Lower lobe of right lung (tissue), 2 donors: ENCODE results near the gene DNAJC21. TPM values are rescaled to one million over a fixed set of nuclear protein-coding genes. Genes with fewer than 3 reads are reported as not detected.

Experiments
- ATAC-seq, 2 donors: fragments of 200-7000 bp; cut with Tn5 transposase; one replicate each; pipeline ENCODE4 v1.9.1; 2020 to 2022; ENCODE audit warnings: mild to moderate bottlenecking in 2 of 2, moderate library complexity in 2 of 2
- DNase-seq: peaks from one replicate; pipeline ENCODE4 v3.0.0-alpha.2; 2020
- H3K27ac ChIP-seq: fragments of 200-600 bp; one replicate; pipeline ENCODE4 v1.8.0; 2022
- H3K27me3 ChIP-seq: fragments of 200-600 bp; one replicate; pipeline ENCODE4 v1.8.0; 2022; ENCODE audit warnings: low read depth
- H3K36me3 ChIP-seq: fragments of 200-600 bp; one replicate; pipeline ENCODE4 v1.8.0; 2022; ENCODE audit warnings: mild to moderate bottlenecking
- H3K4me1 ChIP-seq: fragments of 200-600 bp; one replicate; pipeline ENCODE4 v1.8.0; 2022
- H3K4me3 ChIP-seq: fragments of 200-600 bp; one replicate; pipeline ENCODE4 v1.8.0; 2022; ENCODE audit warnings: mild to moderate bottlenecking
- H3K9me3 ChIP-seq: fragments of 200-600 bp; one replicate; pipeline ENCODE4 v1.8.0; 2022
- CTCF ChIP-seq: fragments of 200-600 bp; IDR thresholded peaks from one replicate; pipeline ENCODE4 v1.8.0; 2022; ENCODE audit warnings: antibody characterized with exemption, mild to moderate bottlenecking
- intact Hi-C: fragments of 100-400 bp; cut with DNase I; formaldehyde crosslinking; loops from one replicate; pipeline ENCODE4 v1.11.0; 2022
- total RNA-seq: library from RNA; stranded (reverse); fragmentation: NEBNext Ultra II Directional; extraction: Animal tissue kit (Norgen Biotek cat#: 25700); gene quantifications from one replicate; pipeline ENCODE4 v1.2.1, GENCODE V29; 2021
- donor health status: DM: no; HTN: yes; CAD: no; lungs with severe emphysema.

The DNAJC21 gene
- total RNA-seq, 1 donor from 2014 or later = 49.4 TPM

- Histone ChIP-seq H3K27me3 (no peaks in the 10 kb centered on the region), H3K9me3 (no peaks in the 10 kb centered on the region), H3K36me3 (peaks cover 91% of the 10 kb centered on the region), H3K27ac (no peak overlapping the region), H3K4me1 (no peaks in the 10 kb centered on the region), H3K4me3 (no peak overlapping the region)
- DNase-seq = no peak
- intact Hi-C loops = no loop called here
- TF ChIP-seq CTCF = no peak
- no peak for ATAC-seq
Observed at GRCh38 chr5:34944044-34944443, 14.7 kb downstream of the DNAJC21 start.

GRCh38 chr5:34944460-34945047 lies 15.2 kb downstream of the DNAJC21 start:
- Histone ChIP-seq H3K4me1 (no peaks in the 10 kb centered on the region), H3K36me3 (peaks cover 92% of the 10 kb centered on the region), H3K27ac (no peak overlapping the region), H3K27me3 (no peaks in the 10 kb centered on the region), H3K4me3 (no peak overlapping the region), H3K9me3 (no peaks in the 10 kb centered on the region)
- DNase-seq (no peak), ATAC-seq (no peak)
- no peak for TF ChIP-seq CTCF
- intact Hi-C loops = no loop called here

GRCh38 chr5:34957321-34957720 lies 28.0 kb downstream of the DNAJC21 start:
- H3K36me3 ChIP-seq = peaks cover 44% of the 10 kb centered on the region
- no peaks in the 10 kb centered on the region for H3K9me3 ChIP-seq

GRCh38 chr5:34957857-34958690 lies 28.7 kb downstream of the DNAJC21 start:
- Histone ChIP-seq H3K9me3 (no peaks in the 10 kb centered on the region), H3K4me1 (no peaks in the 10 kb centered on the region), H3K27ac (no peak overlapping the region), H3K36me3 (peaks cover 36% of the 10 kb centered on the region), H3K27me3 (no peaks in the 10 kb centered on the region), H3K4me3 (no peak overlapping the region)
- TF ChIP-seq CTCF = peak; percentile 42
- ATAC-seq = peak; percentile 50 to 76
- intact Hi-C loops = no loop called here
- no peak for DNase-seq

More at GRCh38 chr5:34957321-34957720, 28.0 kb downstream of the DNAJC21 start:
- Histone ChIP-seq H3K4me3 (no peak overlapping the region), H3K27me3 (no peaks in the 10 kb centered on the region), H3K27ac (no peak overlapping the region), H3K4me1 (no peaks in the 10 kb centered on the region)
- intact Hi-C loops = no loop called here
- no peak for ATAC-seq
- no peak for DNase-seq
- TF ChIP-seq CTCF = no peak

- intact Hi-C loops = no loop called here
- DNase-seq (no peak), ATAC-seq (peak; percentile 32 to 75)
- H3K27ac ChIP-seq = no peak overlapping the region
- peaks cover 24% of the 10 kb centered on the region for H3K36me3 ChIP-seq
- no peak for TF ChIP-seq CTCF
- H3K4me3 ChIP-seq = no peak overlapping the region
- no peaks in the 10 kb centered on the region for H3K27me3 ChIP-seq
- H3K4me1 ChIP-seq = no peaks in the 10 kb centered on the region
- H3K9me3 ChIP-seq = no peaks in the 10 kb centered on the region
Observed at GRCh38 chr5:34959323-34959722, 30.0 kb downstream of the DNAJC21 start.
